Glutamatergic neuron (in vitro differentiated cells): ENCODE measurements around the gene LSS. TPM values are rescaled to one million over a fixed set of nuclear protein-coding genes. Genes with fewer than 3 reads are reported as not detected.

Experiments used
- DNase-seq: peaks from one replicate; pipeline ENCODE4 v3.0.0; 2022
- H3K27ac Mint-ChIP-seq: one replicate; pipeline ENCODE4 v1.8.0; 2020; ENCODE audit warnings: mild to moderate bottlenecking, mixed read lengths, inconsistent platforms; ENCODE audit not compliant: unreplicated experiment
- H3K27me3 Mint-ChIP-seq: one replicate; pipeline ENCODE4 v1.8.0; 2020; ENCODE audit warnings: mild to moderate bottlenecking, moderate library complexity, mixed read lengths, inconsistent platforms; ENCODE audit not compliant: unreplicated experiment
- H3K36me3 Mint-ChIP-seq: one replicate; pipeline ENCODE4 v1.8.0; 2020; ENCODE audit warnings: mild to moderate bottlenecking, mixed read lengths, inconsistent platforms; ENCODE audit not compliant: unreplicated experiment
- H3K4me1 Mint-ChIP-seq: one replicate; pipeline ENCODE4 v1.8.0; 2020; ENCODE audit warnings: mild to moderate bottlenecking, low read depth, mixed read lengths, inconsistent platforms; ENCODE audit not compliant: unreplicated experiment
- H3K4me3 Mint-ChIP-seq: one replicate; pipeline ENCODE4 v1.8.0; 2020; ENCODE audit warnings: mild to moderate bottlenecking, mixed read lengths, inconsistent platforms; ENCODE audit not compliant: unreplicated experiment
- H3K9me3 Mint-ChIP-seq: one replicate; pipeline ENCODE4 v1.8.0; 2020; ENCODE audit warnings: mild to moderate bottlenecking, moderate library complexity, mixed read lengths, inconsistent platforms; ENCODE audit not compliant: unreplicated experiment
- total RNA-seq: library from RNA; stranded (reverse); fragmentation: NEBNext Ultra II Directional; extraction: Animal tissue kit (Norgen Biotek cat#: 25700); gene quantifications from one replicate; pipeline ENCODE4 v1.2.1, GENCODE V29; 2021; ENCODE audit not compliant: unreplicated experiment
- TF ChIP-seq, protein P1 (sequence below): fragments of 200-600 bp; sonication (generic); IDR thresholded peaks from one replicate; pipeline ENCODE4 v1.5.0; 2021; ENCODE audit not compliant: partially characterized antibody, unreplicated experiment

The LSS gene
- total RNA-seq, 1 donor from 2014 or later: 390 TPM

DNA sequence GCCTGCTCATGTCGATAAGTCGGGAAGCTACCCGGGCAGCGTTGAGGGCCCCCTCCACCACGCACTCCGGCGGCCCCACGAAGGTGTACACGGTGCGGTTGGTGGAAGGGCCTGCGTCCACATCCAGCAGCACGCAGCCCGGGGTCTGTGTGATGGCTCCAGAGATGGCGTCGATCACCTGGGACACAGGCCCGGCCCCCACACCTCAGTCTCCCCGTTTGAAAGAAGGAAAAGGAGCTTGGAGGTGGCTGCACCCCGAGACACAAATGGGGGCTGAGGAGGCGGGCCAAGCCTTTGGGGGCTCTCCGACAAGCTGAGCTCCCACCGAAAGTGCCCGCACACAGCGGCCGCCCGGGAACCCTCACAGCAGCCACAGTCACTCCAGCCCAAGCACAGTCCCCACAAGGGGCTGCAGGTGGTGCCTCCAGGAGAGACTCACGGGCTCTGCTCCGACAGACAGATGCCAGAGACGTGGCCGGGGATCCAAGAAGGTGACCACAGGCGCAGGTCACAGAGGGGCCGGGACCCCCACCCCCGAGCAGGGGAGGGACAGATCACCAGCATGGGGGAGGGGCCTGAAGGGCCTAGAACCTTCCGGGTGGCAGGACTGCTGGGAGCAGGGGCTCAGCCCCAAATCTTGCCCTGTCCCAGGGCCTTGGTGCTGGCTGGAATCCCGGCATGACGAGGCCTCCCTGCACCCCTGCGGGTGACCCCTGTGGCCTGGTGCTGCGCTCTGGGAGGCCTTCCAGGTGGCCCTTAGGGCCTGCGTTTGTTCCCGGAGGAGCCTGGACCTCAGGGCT is 74.2 kb downstream of the LSS start:
- no peaks in the 10 kb centered on the region for H3K36me3 Mint-ChIP-seq
- DNase-seq: peak; percentile 13

DNA sequence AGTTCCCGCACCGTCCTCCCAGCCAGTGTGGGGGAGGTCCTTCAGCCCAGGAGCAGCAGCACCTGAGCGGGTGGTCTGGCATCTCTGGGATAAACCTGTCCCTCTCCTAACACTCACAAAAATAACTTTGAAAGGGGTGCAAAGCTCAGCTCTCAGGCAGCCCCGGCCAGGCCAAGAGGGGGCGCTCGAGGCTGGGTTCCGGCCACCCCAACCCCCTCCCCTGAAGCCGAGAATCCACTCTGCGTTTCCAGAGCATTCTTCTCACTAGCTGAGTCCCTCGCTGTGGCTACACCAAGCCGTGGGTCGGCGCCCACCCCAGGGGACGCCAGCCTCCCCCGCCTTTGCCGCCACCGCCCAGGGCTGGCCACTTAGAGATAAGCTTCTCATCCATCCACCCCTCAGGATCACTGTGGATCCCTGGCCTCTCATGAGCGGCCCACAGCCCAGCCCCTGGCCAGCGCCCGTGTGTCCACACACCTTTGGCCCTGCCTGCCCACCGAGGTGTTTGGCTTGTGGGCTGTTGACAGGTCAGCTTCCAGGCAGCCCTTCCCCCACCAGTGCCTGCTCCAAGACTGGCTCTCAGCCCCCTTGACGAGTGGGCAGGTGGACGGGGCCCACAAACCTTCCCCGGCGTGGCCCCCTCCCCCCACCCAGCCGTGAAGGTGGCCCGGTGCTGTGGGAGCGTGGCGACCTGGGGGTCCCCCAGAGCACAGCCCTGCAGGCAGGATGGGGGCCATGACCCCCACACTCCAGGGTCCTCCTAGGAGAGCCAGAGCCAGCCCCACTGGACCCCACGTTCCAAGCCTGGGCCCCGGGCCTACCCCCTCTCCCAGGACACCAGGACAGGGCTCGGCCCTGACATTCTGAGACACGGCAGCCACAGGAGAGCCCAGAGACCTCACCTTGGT is 75.1 kb downstream of the LSS start:
- H3K27me3 Mint-ChIP-seq: peaks cover 7% of the 10 kb centered on the region
- DNase-seq: peak; percentile 85
- TF ChIP-seq, protein P1, sequence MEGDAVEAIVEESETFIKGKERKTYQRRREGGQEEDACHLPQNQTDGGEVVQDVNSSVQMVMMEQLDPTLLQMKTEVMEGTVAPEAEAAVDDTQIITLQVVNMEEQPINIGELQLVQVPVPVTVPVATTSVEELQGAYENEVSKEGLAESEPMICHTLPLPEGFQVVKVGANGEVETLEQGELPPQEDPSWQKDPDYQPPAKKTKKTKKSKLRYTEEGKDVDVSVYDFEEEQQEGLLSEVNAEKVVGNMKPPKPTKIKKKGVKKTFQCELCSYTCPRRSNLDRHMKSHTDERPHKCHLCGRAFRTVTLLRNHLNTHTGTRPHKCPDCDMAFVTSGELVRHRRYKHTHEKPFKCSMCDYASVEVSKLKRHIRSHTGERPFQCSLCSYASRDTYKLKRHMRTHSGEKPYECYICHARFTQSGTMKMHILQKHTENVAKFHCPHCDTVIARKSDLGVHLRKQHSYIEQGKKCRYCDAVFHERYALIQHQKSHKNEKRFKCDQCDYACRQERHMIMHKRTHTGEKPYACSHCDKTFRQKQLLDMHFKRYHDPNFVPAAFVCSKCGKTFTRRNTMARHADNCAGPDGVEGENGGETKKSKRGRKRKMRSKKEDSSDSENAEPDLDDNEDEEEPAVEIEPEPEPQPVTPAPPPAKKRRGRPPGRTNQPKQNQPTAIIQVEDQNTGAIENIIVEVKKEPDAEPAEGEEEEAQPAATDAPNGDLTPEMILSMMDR: peak; percentile 69
- H3K9me3 Mint-ChIP-seq: peaks cover 17% of the 10 kb centered on the region
- no peak overlapping the region for H3K4me3 Mint-ChIP-seq
- H3K4me1 Mint-ChIP-seq: peaks cover 8% of the 10 kb centered on the region
- H3K36me3 Mint-ChIP-seq: no peaks in the 10 kb centered on the region
- H3K27ac Mint-ChIP-seq: no peak overlapping the region

More for the DNA sequence above, 74.2 kb downstream of the LSS start:
- Mint-ChIP-seq H3K27ac (no peak overlapping the region), H3K27me3 (peaks cover 7% of the 10 kb centered on the region), H3K4me1 (peaks cover 8% of the 10 kb centered on the region), H3K4me3 (no peak overlapping the region), H3K9me3 (peaks cover 14% of the 10 kb centered on the region)
- TF ChIP-seq, protein P1: no peak

DNA sequence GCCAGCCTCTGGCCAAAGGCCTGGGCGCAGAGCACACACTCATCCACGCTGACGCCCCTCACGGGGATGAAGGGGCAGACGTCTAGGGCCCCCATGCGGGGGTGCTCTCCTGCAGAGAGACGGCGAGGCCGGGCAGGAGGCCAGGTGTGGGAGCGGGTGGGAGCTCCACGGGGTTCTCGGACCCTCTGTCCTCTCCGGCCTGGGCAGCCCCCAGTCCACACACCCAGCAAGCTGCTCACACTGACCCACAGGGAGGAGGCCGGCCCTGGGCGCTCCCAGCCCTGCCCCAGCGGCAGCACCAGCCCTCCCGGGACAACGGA is 75.7 kb downstream of the LSS start:
- no peaks in the 10 kb centered on the region for H3K36me3 Mint-ChIP-seq
- no peak overlapping the region for H3K27ac Mint-ChIP-seq
- H3K9me3 Mint-ChIP-seq: peaks cover 17% of the 10 kb centered on the region
- peaks cover 7% of the 10 kb centered on the region for H3K27me3 Mint-ChIP-seq
- DNase-seq: no peak
- H3K4me3 Mint-ChIP-seq: no peak overlapping the region
- peaks cover 5% of the 10 kb centered on the region for H3K4me1 Mint-ChIP-seq
- TF ChIP-seq, protein P1: no peak

DNA sequence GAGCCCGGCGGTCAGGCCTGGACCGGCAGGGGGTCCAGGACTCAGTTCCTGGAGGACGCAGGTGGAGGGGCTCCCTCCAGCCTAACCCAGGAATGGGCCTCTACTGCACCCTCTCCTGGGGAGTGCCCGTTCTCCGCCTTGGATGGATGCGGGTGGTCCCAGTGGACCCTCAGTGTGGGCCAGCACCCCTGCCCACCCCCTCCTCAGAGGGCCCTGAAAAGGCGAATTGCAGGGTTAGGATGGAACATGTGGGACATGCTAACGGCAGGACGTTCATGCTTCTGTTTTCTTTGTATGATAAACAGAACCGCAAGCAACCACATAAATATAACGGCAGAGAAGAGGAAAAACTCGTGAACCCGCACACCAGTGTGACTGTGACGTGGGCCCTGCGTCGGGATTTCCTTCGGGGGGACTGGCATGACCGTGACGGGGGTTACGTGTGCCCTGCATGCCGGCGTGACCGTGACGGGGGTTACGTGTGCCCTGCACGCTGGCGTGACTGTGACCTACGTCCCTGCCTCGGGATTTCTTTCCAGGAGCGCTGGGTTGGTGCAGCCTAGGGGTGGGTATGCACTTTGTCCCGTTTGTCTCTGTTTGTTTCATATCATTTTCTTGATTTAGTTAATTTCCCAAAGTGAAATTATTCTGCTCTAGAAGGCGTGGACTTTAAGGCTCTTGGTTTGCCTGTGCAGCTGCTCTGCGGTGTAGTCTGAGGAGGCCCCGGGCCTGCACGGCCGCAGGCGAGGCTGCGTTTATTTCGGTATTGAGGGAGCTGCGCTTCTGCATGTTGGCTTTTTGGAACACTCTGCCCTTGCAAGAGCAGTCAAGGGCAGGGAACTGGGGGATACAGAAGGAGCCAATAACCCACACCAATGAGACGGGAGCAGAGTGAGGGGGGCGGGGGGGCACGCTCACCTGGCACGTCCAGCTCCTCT is 76.3 kb downstream of the LSS start:
- peak; percentile 19 for DNase-seq
- Mint-ChIP-seq H3K4me1 (peaks cover 2% of the 10 kb centered on the region), H3K4me3 (no peak overlapping the region), H3K36me3 (no peaks in the 10 kb centered on the region), H3K27ac (peak overlapping the region; percentile 38), H3K9me3 (peaks cover 17% of the 10 kb centered on the region), H3K27me3 (peaks cover 4% of the 10 kb centered on the region)
- TF ChIP-seq, protein P1: no peak
